ENCODE results near the gene IQGAP2.

Gene IQGAP2

GRCh38 chr5:76560952-76561891 is 158.1 kb downstream of the IQGAP2 start:
- H3K36me3 ChIP-seq = no peaks in the 10 kb centered on the region
- no peaks in the 10 kb centered on the region for H3K4me1 ChIP-seq
- no peaks in the 10 kb centered on the region; the same call in 1 of the 2 replicates for H3K27me3 ChIP-seq
- no peak for TF ChIP-seq CTCF (IDR thresholded peaks at IDR 0.05; ENCODE audit: low read depth, low read length)
- H3K9me3 ChIP-seq = no peaks in the 10 kb centered on the region
- H3K4me3 ChIP-seq (ENCODE audit: low read depth, low read length) = no peak overlapping the region
- no peak for DNase-seq

GRCh38 chr5:76561959-76562358 is 158.9 kb downstream of the IQGAP2 start:
- no peak overlapping the region for H3K4me3 ChIP-seq (ENCODE audit: low read depth, low read length)
- no peaks in the 10 kb centered on the region for H3K36me3 ChIP-seq

GRCh38 chr5:76565009-76565408 is 161.9 kb downstream of the IQGAP2 start:
- no peaks in the 10 kb centered on the region for H3K4me1 ChIP-seq
- TF ChIP-seq CTCF (IDR thresholded peaks at IDR 0.05; ENCODE audit: low read depth, low read length) = no peak
- no peaks in the 10 kb centered on the region for H3K9me3 ChIP-seq
- H3K36me3 ChIP-seq = no peaks in the 10 kb centered on the region
- H3K27me3 ChIP-seq = no peaks in the 10 kb centered on the region; the same call in 1 of the 2 replicates
- DNase-seq = no peak
- no peak overlapping the region for H3K4me3 ChIP-seq (ENCODE audit: low read depth, low read length)

More at GRCh38 chr5:76561959-76562358, 158.9 kb downstream of the IQGAP2 start:
- no peak for DNase-seq
- TF ChIP-seq CTCF (IDR thresholded peaks at IDR 0.05; ENCODE audit: low read depth, low read length) = no peak
- H3K4me1 ChIP-seq = no peaks in the 10 kb centered on the region
- H3K27me3 ChIP-seq = no peaks in the 10 kb centered on the region; the same call in 1 of the 2 replicates
- no peaks in the 10 kb centered on the region for H3K9me3 ChIP-seq

GRCh38 chr5:76570153-76570552 is 167.1 kb downstream of the IQGAP2 start:
- Histone ChIP-seq H3K27me3 (no peaks in the 10 kb centered on the region), H3K9me3 (no peaks in the 10 kb centered on the region), H3K4me1 (no peaks in the 10 kb centered on the region), H3K36me3 (no peaks in the 10 kb centered on the region), H3K4me3 (ENCODE audit: low read depth, low read length) (no peak overlapping the region)
- TF ChIP-seq CTCF (IDR thresholded peaks at IDR 0.05; ENCODE audit: low read depth, low read length) = no peak
- no peak for DNase-seq

- no peaks in the 10 kb centered on the region for H3K27me3 ChIP-seq
- H3K36me3 ChIP-seq = no peaks in the 10 kb centered on the region
- no peaks in the 10 kb centered on the region for H3K4me1 ChIP-seq
- TF ChIP-seq CTCF (IDR thresholded peaks at IDR 0.05; ENCODE audit: low read depth, low read length) = no peak
- H3K9me3 ChIP-seq = no peaks in the 10 kb centered on the region
- no peak for DNase-seq
- no peak overlapping the region for H3K4me3 ChIP-seq (ENCODE audit: low read depth, low read length)
Measured at GRCh38 chr5:76571559-76571958, 168.5 kb downstream of the IQGAP2 start.

GRCh38 chr5:76576450-76576849 is 173.4 kb downstream of the IQGAP2 start:
- no peak for TF ChIP-seq CTCF (IDR thresholded peaks at IDR 0.05; ENCODE audit: low read depth, low read length)
- Histone ChIP-seq H3K27me3 (no peaks in the 10 kb centered on the region), H3K9me3 (no peaks in the 10 kb centered on the region), H3K36me3 (no peaks in the 10 kb centered on the region), H3K4me1 (no peaks in the 10 kb centered on the region; the same call in 1 of the 2 replicates), H3K4me3 (ENCODE audit: low read depth, low read length) (no peak overlapping the region)
- no peak for DNase-seq
